ENCODE measurements around the gene VWA3B. TPM values are rescaled to one million over a fixed set of nuclear protein-coding genes. Genes with fewer than 3 reads are reported as not detected.

Gene VWA3B
- polyA plus RNA-seq, 3 donors, result not detected

- Histone ChIP-seq H3K9ac (ENCODE audit: insufficient read depth, low read length, poor library complexity, severe bottlenecking) (no peak overlapping the region), H4K20me1 (ENCODE audit: insufficient read depth, low read length) (no peaks in the 10 kb centered on the region), H3K9me3 (replicated peaks in 1 of 2; ENCODE audit: control insufficient read depth in 1 of 2, insufficient read depth in 1 of 2, low read length in 2 of 2) (no peaks in the 10 kb centered on the region), H2AFZ (ENCODE audit: insufficient read depth, low read depth, low read length, poor library complexity, severe bottlenecking) (no peak overlapping the region), H3K79me2 (ENCODE audit: insufficient read depth, low read length) (no peaks in the 10 kb centered on the region), H3K4me3 (replicated peaks in 1 of 3; ENCODE audit: low read depth in 2 of 3, low read length in 3 of 3) (no peak overlapping the region), H3K27me3 (ENCODE audit: control insufficient read depth in 2 of 2, insufficient read depth in 2 of 2, low read length in 2 of 2) (peaks cover 0 to 8% of the 10 kb centered on the region in 2 donors), H3K4me2 (replicated peaks; ENCODE audit: extremely low read depth, low read length, poor library complexity, severe bottlenecking) (no peak overlapping the region), H3K36me3 (replicated peaks in 1 of 2; ENCODE audit: control insufficient read depth in 1 of 2, insufficient read depth in 2 of 2, low read length in 2 of 2) (no peaks in the 10 kb centered on the region), H3K4me1 (ENCODE audit: control insufficient read depth in 1 of 2, insufficient read depth in 2 of 2, low read length in 2 of 2) (peaks cover 0 to 5% of the 10 kb centered on the region in 2 donors), H3K27ac (ENCODE audit: low read depth in 1 of 2, low read length in 2 of 2) (no peak overlapping the region)
- Mint-ChIP-seq H3K4me3 (no peak overlapping the region), H3K9me3 (peaks cover 0 to 4% (median 0%) of the 10 kb centered on the region in 7 donors), H3K4me1 (peaks cover 4% of the 10 kb centered on the region), H3K27ac (no peak overlapping the region), H3K36me3 (no peaks in the 10 kb centered on the region), H3K27me3 (ENCODE audit: low read depth in 3 of 3) (peaks cover 4 to 9% (median 8%) of the 10 kb centered on the region in 3 donors)
- TF ChIP-seq CTCF (IDR thresholded peaks at IDR 0.05), result no peak
- 91% methylated on average over 5 of the region's 5 CpGs for WGBS (ENCODE audit: insufficient coverage)
- intact Hi-C loops (cut with micrococcal nuclease), result no loop called here
- DNase-seq, result no peak
These were observed 104.9 kb downstream of the VWA3B start for GRCh38 chr2:98191883-98192282.

GRCh38 chr2:98201576-98201975 is 114.6 kb downstream of the VWA3B start:
- no peak overlapping the region for H3K4me3 Mint-ChIP-seq
- no peak overlapping the region for H3K4me2 ChIP-seq (replicated peaks; ENCODE audit: extremely low read depth, low read length, poor library complexity, severe bottlenecking)

More at GRCh38 chr2:98201576-98201975, 114.6 kb downstream of the VWA3B start:
- H3K79me2 ChIP-seq (ENCODE audit: insufficient read depth, low read length), result no peaks in the 10 kb centered on the region
- no peak for DNase-seq
- Mint-ChIP-seq H3K27ac (no peak overlapping the region), H3K4me1 (no peaks in the 10 kb centered on the region), H3K36me3 (no peaks in the 10 kb centered on the region), H3K9me3 (peaks cover 0 to 6% (median 2%) of the 10 kb centered on the region in 7 donors), H3K27me3 (ENCODE audit: low read depth in 3 of 3) (peaks cover 2 to 14% (median 10%) of the 10 kb centered on the region in 3 donors)
- no peak overlapping the region for H2AFZ ChIP-seq (ENCODE audit: insufficient read depth, low read depth, low read length, poor library complexity, severe bottlenecking)
- WGBS (ENCODE audit: insufficient coverage), result no CpG with 5 or more reads among the region's 1 CpG
- no peaks in the 10 kb centered on the region for H3K36me3 ChIP-seq (replicated peaks in 1 of 2; ENCODE audit: control insufficient read depth in 1 of 2, insufficient read depth in 2 of 2, low read length in 2 of 2)
- no peak overlapping the region for H3K4me3 ChIP-seq (replicated peaks in 1 of 3; ENCODE audit: low read depth in 2 of 3, low read length in 3 of 3)
- H3K9me3 ChIP-seq (replicated peaks in 1 of 2; ENCODE audit: control insufficient read depth in 1 of 2, insufficient read depth in 1 of 2, low read length in 2 of 2), result no peaks in the 10 kb centered on the region
- no peak overlapping the region for H3K27ac ChIP-seq (ENCODE audit: low read depth in 1 of 2, low read length in 2 of 2)
- no peaks in the 10 kb centered on the region for H4K20me1 ChIP-seq (ENCODE audit: insufficient read depth, low read length)
- H3K27me3 ChIP-seq (ENCODE audit: control insufficient read depth in 2 of 2, insufficient read depth in 2 of 2, low read length in 2 of 2), result peaks cover 0 to 5% of the 10 kb centered on the region in 2 donors
- no peak overlapping the region for H3K9ac ChIP-seq (ENCODE audit: insufficient read depth, low read length, poor library complexity, severe bottlenecking)
- intact Hi-C loops (cut with micrococcal nuclease), result no loop called here
- TF ChIP-seq CTCF (IDR thresholded peaks at IDR 0.05), result no peak
- no peaks in the 10 kb centered on the region for H3K4me1 ChIP-seq (ENCODE audit: control insufficient read depth in 1 of 2, insufficient read depth in 2 of 2, low read length in 2 of 2)

Data from CD14-positive monocyte (primary cell).